K562 (cell line): ENCODE measurements around the gene TXNL1. TPM values are rescaled to one million over a fixed set of nuclear protein-coding genes. Genes with fewer than 3 reads are reported as not detected.

Source experiments
- ATAC-seq: fragments of 200-7000 bp; cut with Tn5 transposase; 3 replicates; pipeline ENCODE4 v1.9.1; 2020; ENCODE audit warnings: moderate library complexity
- BruUV-seq: library from RNA; stranded (reverse); fragments of 400-500 nt; replicated peaks from 2 replicates; lab custom pipeline; 2021; lab: Mats Ljungman, UMichigan
- CTCF ChIA-PET: fragments of 300-600 bp; formaldehyde crosslinking; extraction: SDS; loops from one replicate; lab custom pipeline; 2021; ENCODE audit warnings: low intra/inter-chr PET ratio; lab: Yijun Ruan, JAX
- POLR2A ChIA-PET: fragments of 300-600, 350-650 bp; sonication (Branson Sonifier 250); formaldehyde crosslinking; extraction: SDS; loops from one replicate; lab custom pipeline; 2021; ENCODE audit warnings: antibody characterized with exemption, inconsistent platforms; lab: Yijun Ruan, JAX
- DNase-seq, 4 experiments: peaks; one replicate each; pipeline versions ENCODE4 v3.0.0 to v3.0.0-alpha.2; 2011 to 2018; ENCODE audit warnings: low spot score in 3 of 4, mixed read lengths in 3 of 4; ENCODE audit errors: extremely low read depth in 1 of 4
- FAIRE-seq: peaks from 2 replicates; lab custom pipeline; 2011; peaks lifted over from hg19 to GRCh38; lab: Jason Lieb, UNC
- H2AFZ ChIP-seq: 2 replicates; pipeline ENCODE4 v1.6.0; 2011; ENCODE audit warnings: low read depth, low read length, control low read depth, inconsistent platforms
- H3K27ac ChIP-seq: fragments of 200-600 bp; 3 replicates; pipeline ENCODE4 v1.8.0; 2011; ENCODE audit warnings: low read depth, mild to moderate bottlenecking, control low read depth, inconsistent platforms, low read length, moderate library complexity, mixed read lengths; ENCODE audit errors: extremely low read depth
- H3K27me3 ChIP-seq, 2 experiments: fragments of 300-600 bp in 1 of 2; 2 replicates in 1 of 2; 3 replicates in 1 of 2; pipeline versions ENCODE4 v1.6.0 to v1.8.0; 2011; ENCODE audit warnings: inconsistent platforms in 2 of 2, low read length in 2 of 2, mild to moderate bottlenecking in 1 of 2, mixed read lengths in 1 of 2, moderate library complexity in 1 of 2; ENCODE audit not compliant: control insufficient read depth in 2 of 2, insufficient read depth in 2 of 2
- H3K36me3 ChIP-seq: fragments of 300-600 bp; 3 replicates; pipeline ENCODE4 v1.8.0; 2011; ENCODE audit warnings: mild to moderate bottlenecking, low read length, inconsistent platforms; ENCODE audit not compliant: control insufficient read depth, insufficient read depth
- H3K4me1 ChIP-seq, 2 experiments: fragments of 200-600 bp in 1 of 2; replicated peaks in 1 of 2; 2 replicates in 1 of 2; 3 replicates in 1 of 2; pipeline versions ENCODE4 v1.5.1 to v1.8.0; 2011; ENCODE audit warnings: inconsistent platforms in 2 of 2, low read length in 2 of 2, mild to moderate bottlenecking in 1 of 2, mixed read lengths in 1 of 2, moderate library complexity in 1 of 2; ENCODE audit not compliant: control insufficient read depth in 2 of 2, insufficient read depth in 2 of 2
- H3K4me2 ChIP-seq: 2 replicates; pipeline ENCODE4 v1.6.1; 2011; ENCODE audit warnings: low read length, control low read depth, inconsistent platforms, mixed read lengths; ENCODE audit not compliant: insufficient read depth
- H3K4me3 ChIP-seq: fragments of 200-600 bp; sonication (generic), shearing (Covaris generic); 2 replicates; pipeline ENCODE4 v1.5.1; 2016; ENCODE audit warnings: control low read depth, inconsistent platforms
- H3K79me2 ChIP-seq: fragments of 200-600 bp; 3 replicates; pipeline ENCODE4 v1.8.0; 2011; ENCODE audit warnings: low read length, inconsistent platforms; ENCODE audit not compliant: control insufficient read depth, insufficient read depth
- H3K9ac ChIP-seq, 2 experiments: 2 replicates each; pipeline versions ENCODE4 v1.6.0 to v1.6.1; 2011; ENCODE audit warnings: low read depth in 2 of 2, low read length in 2 of 2, control low read depth in 1 of 2, inconsistent platforms in 1 of 2, mild to moderate bottlenecking in 1 of 2, mixed read lengths in 1 of 2; ENCODE audit not compliant: insufficient read depth in 1 of 2
- H3K9me1 ChIP-seq: one replicate; pipeline ENCODE4 v1.6.0; 2011; ENCODE audit warnings: inconsistent platforms, mild to moderate bottlenecking, low read length, moderate library complexity; ENCODE audit not compliant: control insufficient read depth, insufficient read depth
- H3K9me3 ChIP-seq: replicated peaks from 2 replicates; pipeline ENCODE4 v1.5.1; 2011; ENCODE audit warnings: low read depth, low read length, inconsistent platforms; ENCODE audit not compliant: control insufficient read depth, insufficient read depth
- H4K20me1 ChIP-seq: replicated peaks from 2 replicates; pipeline ENCODE4 v1.6.1; 2011; ENCODE audit warnings: low read length, inconsistent platforms, mixed read lengths; ENCODE audit not compliant: control insufficient read depth, insufficient read depth
- ATF6 ChIP-seq: sonication (generic); formaldehyde crosslinking; IDR thresholded peaks from 2 replicates; pipeline ENCODE4 v1.4.0; 2020; ENCODE audit warnings: mild to moderate bottlenecking, missing genetic modification reagents
- CTCF ChIP-seq, 3 experiments: IDR thresholded peaks in 2 of 3; conservative IDR thresholded peaks in 1 of 3; 2 replicates each; pipeline ENCODE4 v1.5.1; 2011 to 2012; ENCODE audit warnings: low read length in 3 of 3, mild to moderate bottlenecking in 3 of 3, control low read depth in 2 of 3, improper control_type of control experiment in 1 of 3, inconsistent platforms in 1 of 3, low read depth in 1 of 3, mixed read lengths in 1 of 3, moderate library complexity in 1 of 3; ENCODE audit not compliant: insufficient read depth in 2 of 3
- FOXK1 ChIP-seq: sonication (generic); formaldehyde crosslinking; IDR thresholded peaks from 2 replicates; pipeline ENCODE4 v1.8.0; 2022; ENCODE audit warnings: missing genetic modification reagents, mild to moderate bottlenecking, borderline replicate concordance
- KLF6 ChIP-seq: fragments of 250-450 bp; sonication (Bioruptor Pico); IDR thresholded peaks from 2 replicates; pipeline ENCODE4 v1.4.0; 2020; ENCODE audit warnings: mild to moderate bottlenecking, moderate library complexity, borderline replicate concordance
- POU5F1 ChIP-seq: fragments of 150-350 bp; IDR thresholded peaks from 2 replicates; pipeline ENCODE4 v1.6.1; 2014; ENCODE audit warnings: borderline replicate concordance, low read length, low read depth, mild to moderate bottlenecking; ENCODE audit not compliant: partially characterized antibody
- STAT5A ChIP-seq: IDR thresholded peaks from 2 replicates; pipeline ENCODE4 v1.6.1; 2012; ENCODE audit warnings: low read length, inconsistent platforms, borderline replicate concordance
- TCF15 ChIP-seq: fragments of 250-450 bp; sonication (Bioruptor Pico); IDR thresholded peaks from 2 replicates; pipeline ENCODE4 v1.8.0; 2022; ENCODE audit warnings: moderate library complexity, mild to moderate bottlenecking, inconsistent platforms
- TEAD4 ChIP-seq, 2 experiments: sonication (generic) in 1 of 2; formaldehyde crosslinking in 1 of 2; IDR thresholded peaks; 2 replicates each; pipeline versions ENCODE4 v1.6.1 to v1.8.0; 2012 to 2022; ENCODE audit warnings: borderline replicate concordance in 1 of 2, inconsistent platforms in 1 of 2, low read length in 1 of 2, mild to moderate bottlenecking in 1 of 2, missing genetic modification reagents in 1 of 2
- THRA ChIP-seq: fragments of 450-650 bp; IDR thresholded peaks from 2 replicates; pipeline ENCODE4 v1.6.1; 2017; ENCODE audit warnings: mild to moderate bottlenecking, moderate library complexity
- ZNF239 ChIP-seq: fragments of 250-450 bp; sonication (Bioruptor Pico); IDR thresholded peaks from 2 replicates; pipeline ENCODE4 v1.4.0; 2020; ENCODE audit warnings: mild to moderate bottlenecking
- ZNF398 ChIP-seq: fragments of 250-450 bp; sonication (Bioruptor Pico); IDR thresholded peaks from 2 replicates; pipeline ENCODE4 v1.8.0; 2021; ENCODE audit warnings: moderate library complexity, mild to moderate bottlenecking, inconsistent platforms
- WGBS: fragments of 100-300 bp; shearing (Covaris generic); methylation state at CpG from one replicate; pipeline ENCODE4 v1.1.6; 2016; ENCODE audit warnings: low coverage, mixed read lengths; ENCODE audit not compliant: insufficient coverage; ENCODE audit errors: missing lambda C conversion rate; 5-methylcytosine and 5-hydroxymethylcytosine counted together
- in situ Hi-C: fragments of 300-500 bp; cut with MboI; formaldehyde crosslinking; loops from 4 replicates; pipeline ENCODE4 v1.15.0; 2018; ENCODE audit warnings: inconsistent platforms, mixed read lengths
- intact Hi-C: fragments of 100-400 bp; cut with micrococcal nuclease; formaldehyde crosslinking; loops from 2 replicates; pipeline ENCODE4 v1.14.2; 2022
- polyA plus RNA-seq, 8 experiments: library from polyadenylated mRNA; depleted of rRNA in 4 of 8; stranded (reverse) in 5 of 8; unstranded in 3 of 8; fragments of >200 nt; fragmentation: Nextera tagmentation in 2 of 8; fragmentation: Illumina TruSeq in 1 of 8; extraction: Ambion mirVana in 2 of 8; extraction: Trizol in 1 of 8; gene quantifications; 2 replicates each; pipeline versions ENCODE4 v1.2.1 to v1.2.3, GENCODE V29; 2011 to 2014; ENCODE audit warnings: inconsistent platforms in 1 of 8, missing spikeins in 1 of 8
- total RNA-seq, 7 experiments: library from RNA; depleted of rRNA in 6 of 7; stranded (reverse); fragments of >200 nt in 6 of 7; fragmentation: Illumina TruSeq in 2 of 7; extraction: Trizol in 2 of 7; gene quantifications; 2 replicates each; pipeline versions ENCODE4 v1.2.1 to v1.2.3, GENCODE V29; 2011 to 2021; ENCODE audit warnings: low replicate concordance in 1 of 7

Gene TXNL1
- total and polyA plus RNA-seq, 9 of the 15 experiments (the other 6 are each of a cell fraction or from before 2014, with no cell fraction given): 45.4 to 103 (median 65.7) TPM

GRCh38 chr18:56647071-56647470, 8.7 kb upstream of the TXNL1 start (continued):
- TF ChIP-seq TEAD4 (IDR thresholded peaks at IDR 0.05; ENCODE audit: low read length) (no peak), TEAD4 (CRISPR knock-in tag; IDR thresholded peaks at IDR 0.05; ENCODE audit: borderline replicate concordance) (no peak)

- Histone ChIP-seq H3K9me1 (no peaks in the 10 kb centered on the region), H3K36me3 (no peaks in the 10 kb centered on the region), H3K4me3 (no peak overlapping the region), H2AFZ (no peak overlapping the region), H3K79me2 (no peaks in the 10 kb centered on the region; the same call in 2 of the 3 replicates), H3K9me3 (no peaks in the 10 kb centered on the region), H3K27me3 (no peaks in the 10 kb centered on the region), H3K4me2 (no peak overlapping the region), H3K4me1 (peaks cover 0 to 20% of the 10 kb centered on the region in 2 experiments; a peak in 4 of 5 replicates), H4K20me1 (no peaks in the 10 kb centered on the region), H3K27ac (no peak overlapping the region), H3K9ac (no peak overlapping the region)
- DNase-seq (peak in 1 of 4 experiments; percentile 26), ATAC-seq (no peak), FAIRE-seq (no peak)
- CTCF ChIA-PET: interaction anchor here (0.6 kb wide), 1 partner anchor 15 kb away, joined by 3 read pairs; no protein-coding TSS in a partner anchor
- no TSS peak for BruUV-seq
- in situ Hi-C loops: no loop called here
- POLR2A ChIA-PET: no interaction called here
- intact Hi-C loops: loop anchor here (5.0 kb wide), 1 partner anchor 57 kb away; no protein-coding TSS in a partner anchor
- 18% methylated on average over 5 of the region's 5 CpGs for WGBS
- TF ChIP-seq FOXK1 (CRISPR knock-in tag) (no peak), POU5F1 (no peak), ZNF239 (CRISPR knock-in tag) (no peak), TCF15 (CRISPR knock-in tag) (no peak), ATF6 (CRISPR knock-in tag) (no peak), STAT5A (no peak), THRA (no peak), ZNF398 (CRISPR knock-in tag) (no peak), KLF6 (no peak), CTCF (IDR thresholded peaks at IDR 0.05 in 2 of 3, conservative IDR thresholded peaks at IDR 0.05 in 1 of 3; ENCODE audit: insufficient read depth in 2 of 3, low read depth in 1 of 3, low read length in 3 of 3) (peak in 2 of 3 experiments; percentile 41 to 59; a peak in 3 of 6 replicates)
Measured at GRCh38 chr18:56645415-56646016, 7.1 kb upstream of the TXNL1 start.
